Measurements from ENCODE around the gene DAPP1. TPM values are rescaled to one million over a fixed set of nuclear protein-coding genes. Genes with fewer than 3 reads are reported as not detected.
"Not testable (repeated sequence)": the region's sequence is repeated elsewhere in the genome, so short reads cannot be mapped to it uniquely, and the experiment has no call there.

Gene DAPP1
- total RNA-seq = 54.7 TPM

GRCh38 chr4:99816545-99817308 is at the start of gene DAPP1:
Gene DAPP1 (plus strand): TSS chr4:99816827. CDS start chr4:99816914, 87 bp downstream.
- ATAC-seq = peak; percentile 92

- not testable (repeated sequence) for ATAC-seq
These were observed 45.8 kb upstream of the DAPP1 start for GRCh38 chr4:99770842-99771241.

- ATAC-seq = no peak
These were observed 32.7 kb upstream of the DAPP1 start for GRCh38 chr4:99783940-99784339.

GRCh38 chr4:99784842-99785241 is 31.8 kb upstream of the DAPP1 start:
- no peak for ATAC-seq

- ATAC-seq = peak; percentile 89
These were observed 25.6 kb upstream of the DAPP1 start for GRCh38 chr4:99790796-99791617.

GRCh38 chr4:99800332-99801004 is 16.2 kb upstream of the DAPP1 start:
- no peak for ATAC-seq

GRCh38 chr4:99801005-99801699 is 15.5 kb upstream of the DAPP1 start:
- ATAC-seq = no peak

GRCh38 chr4:99803566-99804101 is 13.0 kb upstream of the DAPP1 start:
- ATAC-seq = no peak

- ATAC-seq = no peak
These were observed 10.1 kb upstream of the DAPP1 start for GRCh38 chr4:99806545-99806944.

GRCh38 chr4:99807666-99808065 is 9.0 kb upstream of the DAPP1 start:
- no peak for ATAC-seq

- ATAC-seq = peak; percentile 79
These were observed 8.3 kb upstream of the DAPP1 start for GRCh38 chr4:99808260-99808857.

GRCh38 chr4:99809326-99809725 is 7.3 kb upstream of the DAPP1 start:
- no peak for ATAC-seq

GRCh38 chr4:99810536-99810935 is 6.1 kb upstream of the DAPP1 start:
- no peak for ATAC-seq

- ATAC-seq = no peak
These were observed 5.5 kb upstream of the DAPP1 start for GRCh38 chr4:99811117-99811516.

GRCh38 chr4:99811850-99812249 is 4.8 kb upstream of the DAPP1 start:
- ATAC-seq = no peak

- ATAC-seq = peak; percentile 90
These were observed 1.0 kb upstream of the DAPP1 start for GRCh38 chr4:99815597-99816011.

GRCh38 chr4:99817309-99817890 is 773 bp downstream of the DAPP1 start:
- ATAC-seq = peak; percentile 16

GRCh38 chr4:99818661-99819060 is 2.0 kb downstream of the DAPP1 start:
- ATAC-seq = no peak

GRCh38 chr4:99821918-99822503 is 5.4 kb downstream of the DAPP1 start:
- no peak for ATAC-seq

GRCh38 chr4:99822734-99823133 is 6.1 kb downstream of the DAPP1 start:
- ATAC-seq = no peak

GRCh38 chr4:99824070-99824599 is 7.5 kb downstream of the DAPP1 start:
- no peak for ATAC-seq

All from esophagus mucosa (tissue), 1 donor.